Measurements from ENCODE around the gene SCNN1A. TPM values are rescaled to one million over a fixed set of nuclear protein-coding genes. Genes with fewer than 3 reads are reported as not detected.
A peak's percentile ranks its signal among the peaks of the same experiment; 100 is the strongest.

SCNN1A gene
- total and polyA plus RNA-seq, 2 of the 13 experiments (the other 11 are each of a cell fraction or from before 2014, with no cell fraction given), result 1.5 to 14.6 TPM

- TF ChIP-seq KLF15 (CRISPR knock-in tag; IDR thresholded peaks at IDR 0.05; ENCODE audit: borderline replicate concordance) (no peak), MXD3 (CRISPR knock-in tag; IDR thresholded peaks at IDR 0.05) (0 out of 2 replicates have a peak, but pooled peaks have one; percentile 32), FOXK2 (IDR thresholded peaks at IDR 0.05) (no peak), ZFAT (CRISPR knock-in tag; conservative IDR thresholded peaks at IDR 0.05) (no peak), CC2D1A (CRISPR knock-in tag; IDR thresholded peaks at IDR 0.05) (0 out of 2 replicates have a peak, but pooled peaks have one; percentile 31), TCF12 (IDR thresholded peaks at IDR 0.05) (no peak), TCF12 (CRISPR knock-in tag; IDR thresholded peaks at IDR 0.05) (no peak), MTERF4 (CRISPR knock-in tag; IDR thresholded peaks at IDR 0.05) (no peak), ZNF75D (CRISPR knock-in tag; IDR thresholded peaks at IDR 0.05; ENCODE audit: borderline replicate concordance) (no peak), TEF (CRISPR knock-in tag; IDR thresholded peaks at IDR 0.05) (no peak), FLYWCH1 (CRISPR knock-in tag; IDR thresholded peaks at IDR 0.05) (no peak), TBP (CRISPR knock-in tag; IDR thresholded peaks at IDR 0.05) (no peak), MIXL1 (CRISPR knock-in tag; IDR thresholded peaks at IDR 0.05) (peak; percentile 34; the same call in 1 of the 2 replicates), AFF4 (CRISPR knock-in tag; IDR thresholded peaks at IDR 0.05) (no peak), STAG1 (CRISPR knock-in tag; IDR thresholded peaks at IDR 0.05) (peak; percentile 69), JDP2 (CRISPR knock-in tag; IDR thresholded peaks at IDR 0.05; ENCODE audit: borderline replicate concordance) (no peak), UBTF (CRISPR knock-in tag; IDR thresholded peaks at IDR 0.05) (0 out of 2 replicates have a peak, but pooled peaks have one; percentile 42), ZNF460 (CRISPR knock-in tag; IDR thresholded peaks at IDR 0.05; ENCODE audit: borderline replicate concordance) (no peak), ZNF281 (CRISPR knock-in tag; IDR thresholded peaks at IDR 0.05; ENCODE audit: borderline replicate concordance) (no peak; the same call in 1 of the 2 replicates)
These were observed 39.8 kb downstream of the SCNN1A start (continued) for GRCh38 chr12:6335451-6336078.

All from HepG2 (cell line).